HG03442 (cell line): ENCODE data around the gene ADAMTS19.
"Not testable (repeated sequence)": the region's sequence is repeated elsewhere in the genome, so short reads cannot be mapped to it uniquely, and the experiment has no call there.

Experiments
- ATAC-seq: cut with Tn5 transposase; IDR thresholded peaks from one replicate; pipeline ENCODE4 v1.9.1; 2021; ENCODE audit warnings: mild to moderate bottlenecking, moderate library complexity; ENCODE audit not compliant: unreplicated experiment

ADAMTS19 gene

GRCh38 chr5:129572060-129572459 lies 112.0 kb downstream of the ADAMTS19 start:
- no peak for ATAC-seq

- ATAC-seq: not testable (repeated sequence)
These were observed 124.4 kb downstream of the ADAMTS19 start for GRCh38 chr5:129584496-129584895.

- ATAC-seq: no peak
These were observed 131.5 kb downstream of the ADAMTS19 start for GRCh38 chr5:129591508-129592160.

GRCh38 chr5:129593525-129593924 lies 133.4 kb downstream of the ADAMTS19 start:
- ATAC-seq: no peak

GRCh38 chr5:129601576-129601975 lies 141.5 kb downstream of the ADAMTS19 start:
- ATAC-seq: no peak

- ATAC-seq: no peak
These were observed 148.3 kb downstream of the ADAMTS19 start for GRCh38 chr5:129608350-129608749.

GRCh38 chr5:129609710-129610109 lies 149.6 kb downstream of the ADAMTS19 start:
- ATAC-seq: no peak

- ATAC-seq: no peak
These were observed 156.4 kb downstream of the ADAMTS19 start for GRCh38 chr5:129616517-129616916.

- no peak for ATAC-seq
These were observed 157.1 kb downstream of the ADAMTS19 start for GRCh38 chr5:129617206-129617605.

GRCh38 chr5:129619782-129620181 lies 159.7 kb downstream of the ADAMTS19 start:
- ATAC-seq: no peak

GRCh38 chr5:129622531-129622930 lies 162.4 kb downstream of the ADAMTS19 start:
- ATAC-seq: no peak

- no peak for ATAC-seq
These were observed 169.5 kb downstream of the ADAMTS19 start for GRCh38 chr5:129629575-129629974.

- no peak for ATAC-seq
These were observed 170.0 kb downstream of the ADAMTS19 start for GRCh38 chr5:129630101-129630500.

GRCh38 chr5:129631961-129632360 lies 171.9 kb downstream of the ADAMTS19 start:
- ATAC-seq: no peak

- not testable (repeated sequence) for ATAC-seq
These were observed 177.4 kb downstream of the ADAMTS19 start for GRCh38 chr5:129637501-129637900.

GRCh38 chr5:129639331-129639730 lies 179.2 kb downstream of the ADAMTS19 start:
- no peak for ATAC-seq

- ATAC-seq: no peak
These were observed 192.4 kb downstream of the ADAMTS19 start for GRCh38 chr5:129652349-129653056.

- no peak for ATAC-seq
These were observed 192.9 kb downstream of the ADAMTS19 start for GRCh38 chr5:129653057-129653375.

- ATAC-seq: no peak
These were observed 193.3 kb downstream of the ADAMTS19 start for GRCh38 chr5:129653442-129653841.

GRCh38 chr5:129656952-129657351 lies 196.9 kb downstream of the ADAMTS19 start:
- ATAC-seq: no peak

GRCh38 chr5:129658801-129659200 lies 198.7 kb downstream of the ADAMTS19 start:
- no peak for ATAC-seq

- ATAC-seq: no peak
These were observed 201.4 kb downstream of the ADAMTS19 start for GRCh38 chr5:129661366-129662035.
